ENCODE data around the gene NEK3.

DNA sequence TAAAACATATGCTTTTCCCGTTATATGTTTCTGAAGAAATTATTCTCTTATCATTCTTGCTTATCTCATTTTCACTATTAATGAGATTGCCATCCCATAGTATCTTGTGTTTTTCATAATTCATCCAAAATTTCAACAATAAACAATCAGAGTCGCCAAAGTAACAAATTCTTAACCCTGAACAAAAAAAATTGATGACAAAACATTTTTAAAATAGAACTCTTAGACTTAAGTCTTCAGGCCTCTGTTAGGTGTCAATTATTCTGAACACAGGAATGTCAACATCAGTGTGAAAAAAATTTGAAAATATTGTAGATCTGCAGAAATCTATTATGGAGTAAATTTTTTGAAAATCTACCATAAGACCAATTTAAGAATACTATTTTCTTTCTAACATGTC, 67.9 kb downstream of the NEK3 start:
- TF ChIP-seq, protein P1, sequence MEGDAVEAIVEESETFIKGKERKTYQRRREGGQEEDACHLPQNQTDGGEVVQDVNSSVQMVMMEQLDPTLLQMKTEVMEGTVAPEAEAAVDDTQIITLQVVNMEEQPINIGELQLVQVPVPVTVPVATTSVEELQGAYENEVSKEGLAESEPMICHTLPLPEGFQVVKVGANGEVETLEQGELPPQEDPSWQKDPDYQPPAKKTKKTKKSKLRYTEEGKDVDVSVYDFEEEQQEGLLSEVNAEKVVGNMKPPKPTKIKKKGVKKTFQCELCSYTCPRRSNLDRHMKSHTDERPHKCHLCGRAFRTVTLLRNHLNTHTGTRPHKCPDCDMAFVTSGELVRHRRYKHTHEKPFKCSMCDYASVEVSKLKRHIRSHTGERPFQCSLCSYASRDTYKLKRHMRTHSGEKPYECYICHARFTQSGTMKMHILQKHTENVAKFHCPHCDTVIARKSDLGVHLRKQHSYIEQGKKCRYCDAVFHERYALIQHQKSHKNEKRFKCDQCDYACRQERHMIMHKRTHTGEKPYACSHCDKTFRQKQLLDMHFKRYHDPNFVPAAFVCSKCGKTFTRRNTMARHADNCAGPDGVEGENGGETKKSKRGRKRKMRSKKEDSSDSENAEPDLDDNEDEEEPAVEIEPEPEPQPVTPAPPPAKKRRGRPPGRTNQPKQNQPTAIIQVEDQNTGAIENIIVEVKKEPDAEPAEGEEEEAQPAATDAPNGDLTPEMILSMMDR (IDR thresholded peaks at IDR 0.05; ENCODE audit: poor library complexity, severe bottlenecking) = no peak
- TF ChIP-seq, protein P2, sequence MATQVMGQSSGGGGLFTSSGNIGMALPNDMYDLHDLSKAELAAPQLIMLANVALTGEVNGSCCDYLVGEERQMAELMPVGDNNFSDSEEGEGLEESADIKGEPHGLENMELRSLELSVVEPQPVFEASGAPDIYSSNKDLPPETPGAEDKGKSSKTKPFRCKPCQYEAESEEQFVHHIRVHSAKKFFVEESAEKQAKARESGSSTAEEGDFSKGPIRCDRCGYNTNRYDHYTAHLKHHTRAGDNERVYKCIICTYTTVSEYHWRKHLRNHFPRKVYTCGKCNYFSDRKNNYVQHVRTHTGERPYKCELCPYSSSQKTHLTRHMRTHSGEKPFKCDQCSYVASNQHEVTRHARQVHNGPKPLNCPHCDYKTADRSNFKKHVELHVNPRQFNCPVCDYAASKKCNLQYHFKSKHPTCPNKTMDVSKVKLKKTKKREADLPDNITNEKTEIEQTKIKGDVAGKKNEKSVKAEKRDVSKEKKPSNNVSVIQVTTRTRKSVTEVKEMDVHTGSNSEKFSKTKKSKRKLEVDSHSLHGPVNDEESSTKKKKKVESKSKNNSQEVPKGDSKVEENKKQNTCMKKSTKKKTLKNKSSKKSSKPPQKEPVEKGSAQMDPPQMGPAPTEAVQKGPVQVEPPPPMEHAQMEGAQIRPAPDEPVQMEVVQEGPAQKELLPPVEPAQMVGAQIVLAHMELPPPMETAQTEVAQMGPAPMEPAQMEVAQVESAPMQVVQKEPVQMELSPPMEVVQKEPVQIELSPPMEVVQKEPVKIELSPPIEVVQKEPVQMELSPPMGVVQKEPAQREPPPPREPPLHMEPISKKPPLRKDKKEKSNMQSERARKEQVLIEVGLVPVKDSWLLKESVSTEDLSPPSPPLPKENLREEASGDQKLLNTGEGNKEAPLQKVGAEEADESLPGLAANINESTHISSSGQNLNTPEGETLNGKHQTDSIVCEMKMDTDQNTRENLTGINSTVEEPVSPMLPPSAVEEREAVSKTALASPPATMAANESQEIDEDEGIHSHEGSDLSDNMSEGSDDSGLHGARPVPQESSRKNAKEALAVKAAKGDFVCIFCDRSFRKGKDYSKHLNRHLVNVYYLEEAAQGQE (IDR thresholded peaks at IDR 0.05; ENCODE audit: borderline replicate concordance) = no peak
- TF ChIP-seq POLR2AphosphoS5 (IDR thresholded peaks at IDR 0.05) (no peak), TAF1 (IDR thresholded peaks at IDR 0.05; ENCODE audit: low read depth) (no peak), EZH2 (IDR thresholded peaks at IDR 0.05; ENCODE audit: borderline replicate concordance, insufficient read depth, low read length, poor library complexity, severe bottlenecking) (no peak), SMC3 (conservative IDR thresholded peaks at IDR 0.05; ENCODE audit: poor library complexity) (no peak), EP300 (conservative IDR thresholded peaks at IDR 0.05; ENCODE audit: poor library complexity, severe bottlenecking) (no peak), RAD21 (conservative IDR thresholded peaks at IDR 0.05) (no peak)
